Parathyroid adenoma (tissue), 2 donors: ENCODE results near the gene CRACDL.

Experiments
- H2AFZ ChIP-seq: fragments of 300-600 bp; sonication (generic); one replicate; pipeline ENCODE4 v1.7.0; 2017; ENCODE audit warnings: antibody characterized with exemption, mild to moderate bottlenecking
- H3K27ac ChIP-seq: fragments of 300-600 bp; sonication (generic); one replicate; pipeline ENCODE4 v1.7.0; 2017
- H3K27me3 ChIP-seq: fragments of 300-600 bp; sonication (generic); one replicate; pipeline ENCODE4 v1.7.0; 2017; ENCODE audit warnings: low read length; ENCODE audit not compliant: control insufficient read depth, insufficient read depth
- H3K36me3 ChIP-seq: fragments of 300-600 bp; sonication (generic); one replicate; pipeline ENCODE4 v1.7.0; 2017; ENCODE audit warnings: low read length; ENCODE audit not compliant: control insufficient read depth, insufficient read depth
- H3K4me1 ChIP-seq: fragments of 300-600 bp; sonication (generic); one replicate; pipeline ENCODE4 v1.7.0; 2017; ENCODE audit warnings: control low read depth
- H3K4me2 ChIP-seq: fragments of 300-600 bp; sonication (generic); one replicate; pipeline ENCODE4 v1.7.0; 2017; ENCODE audit warnings: low read length
- H3K4me3 ChIP-seq: fragments of 300-600 bp; sonication (generic); one replicate; pipeline ENCODE4 v1.7.0; 2017; ENCODE audit warnings: low read depth, low read length
- H3K79me2 ChIP-seq: fragments of 300-600 bp; sonication (generic); one replicate; pipeline ENCODE4 v1.7.0; 2017; ENCODE audit warnings: control low read depth
- H3K9ac ChIP-seq: fragments of 300-600 bp; sonication (generic); one replicate; pipeline ENCODE4 v1.7.0; 2017; ENCODE audit warnings: mild to moderate bottlenecking
- H3K9me3 ChIP-seq: fragments of 300-600 bp; sonication (generic); one replicate; pipeline ENCODE4 v1.7.0; 2017; ENCODE audit warnings: low read length; ENCODE audit not compliant: control insufficient read depth
- CTCF ChIP-seq: fragments of 300-600 bp; sonication (generic); IDR thresholded peaks from one replicate; pipeline ENCODE4 v1.7.0; 2017; ENCODE audit warnings: antibody characterized with exemption, mild to moderate bottlenecking
- donor health status: primary hyperparathyroidism.

The CRACDL gene

DNA sequence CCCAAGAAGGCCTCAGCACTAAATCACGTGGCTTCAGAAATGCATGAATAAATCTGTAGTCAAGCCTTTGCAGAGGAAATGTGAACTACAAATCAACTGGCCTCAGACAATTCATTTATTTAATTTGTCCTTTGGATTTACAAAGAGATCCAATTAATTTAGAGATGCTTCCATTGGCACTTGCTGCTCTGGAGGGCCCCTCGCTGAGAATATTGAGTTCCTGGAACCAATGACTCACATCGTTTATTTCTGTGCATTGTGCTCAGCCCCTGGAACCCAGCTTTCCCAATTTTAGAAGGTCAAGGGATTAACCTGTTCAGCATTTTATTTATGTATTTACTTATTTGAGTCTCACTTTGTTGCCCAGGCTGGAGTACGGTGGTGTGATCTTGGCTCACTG lies 157.9 kb downstream of the CRACDL start:
- TF ChIP-seq CTCF: no peak
- no peak overlapping the region for H3K4me3 ChIP-seq

DNA sequence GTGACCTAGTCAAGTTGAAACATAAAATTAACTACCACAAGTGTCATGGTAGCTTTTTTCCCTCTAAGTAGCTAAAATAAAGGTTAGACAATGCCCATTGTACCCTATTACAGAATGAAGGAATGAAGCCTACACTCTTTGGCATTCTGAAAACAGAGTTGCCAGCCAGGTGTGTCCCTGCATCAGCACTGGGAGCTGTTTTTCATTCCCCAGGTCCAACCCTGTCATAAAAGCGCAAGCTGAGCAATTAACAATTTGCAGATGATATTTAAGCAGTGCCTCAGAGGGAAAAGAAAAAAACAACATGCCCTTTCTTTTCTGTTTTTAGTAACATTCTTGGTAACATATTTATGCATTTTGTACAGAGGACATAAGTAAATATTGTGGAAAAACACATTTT lies 158.3 kb downstream of the CRACDL start:
- no peak overlapping the region for H3K4me2 ChIP-seq
- H3K36me3 ChIP-seq: no peaks in the 10 kb centered on the region
- no peak overlapping the region for H3K4me3 ChIP-seq
- H3K9ac ChIP-seq: no peak overlapping the region
- H2AFZ ChIP-seq: no peak overlapping the region
- H3K4me1 ChIP-seq: no peaks in the 10 kb centered on the region
- no peaks in the 10 kb centered on the region for H3K9me3 ChIP-seq
- no peaks in the 10 kb centered on the region for H3K79me2 ChIP-seq
- no peak for TF ChIP-seq CTCF
- H3K27me3 ChIP-seq: no peaks in the 10 kb centered on the region
- no peak overlapping the region for H3K27ac ChIP-seq

More for the DNA sequence above, 157.9 kb downstream of the CRACDL start:
- H3K9me3 ChIP-seq: no peaks in the 10 kb centered on the region
- H3K36me3 ChIP-seq: no peaks in the 10 kb centered on the region
- H3K79me2 ChIP-seq: no peaks in the 10 kb centered on the region
- H3K9ac ChIP-seq: no peak overlapping the region
- H3K4me1 ChIP-seq: no peaks in the 10 kb centered on the region
- H3K27ac ChIP-seq: no peak overlapping the region
- H2AFZ ChIP-seq: no peak overlapping the region
- H3K27me3 ChIP-seq: no peaks in the 10 kb centered on the region
- H3K4me2 ChIP-seq: no peak overlapping the region

GRCh38 chr2:98777076-98777475 lies 158.9 kb downstream of the CRACDL start:
- Histone ChIP-seq H3K27ac (no peak overlapping the region), H3K4me2 (no peak overlapping the region), H3K4me3 (no peak overlapping the region), H3K9me3 (no peaks in the 10 kb centered on the region), H3K79me2 (no peaks in the 10 kb centered on the region), H3K4me1 (no peaks in the 10 kb centered on the region), H2AFZ (no peak overlapping the region), H3K9ac (no peak overlapping the region), H3K27me3 (no peaks in the 10 kb centered on the region), H3K36me3 (no peaks in the 10 kb centered on the region)
- TF ChIP-seq CTCF: no peak

- TF ChIP-seq CTCF: no peak
- Histone ChIP-seq H3K27me3 (no peaks in the 10 kb centered on the region), H3K4me3 (no peak overlapping the region), H3K9me3 (no peaks in the 10 kb centered on the region), H2AFZ (no peak overlapping the region), H3K79me2 (no peaks in the 10 kb centered on the region), H3K9ac (no peak overlapping the region), H3K27ac (no peak overlapping the region), H3K4me1 (no peaks in the 10 kb centered on the region), H3K4me2 (no peak overlapping the region), H3K36me3 (no peaks in the 10 kb centered on the region)
Observed at GRCh38 chr2:98776136-98776535, 159.9 kb downstream of the CRACDL start.

DNA sequence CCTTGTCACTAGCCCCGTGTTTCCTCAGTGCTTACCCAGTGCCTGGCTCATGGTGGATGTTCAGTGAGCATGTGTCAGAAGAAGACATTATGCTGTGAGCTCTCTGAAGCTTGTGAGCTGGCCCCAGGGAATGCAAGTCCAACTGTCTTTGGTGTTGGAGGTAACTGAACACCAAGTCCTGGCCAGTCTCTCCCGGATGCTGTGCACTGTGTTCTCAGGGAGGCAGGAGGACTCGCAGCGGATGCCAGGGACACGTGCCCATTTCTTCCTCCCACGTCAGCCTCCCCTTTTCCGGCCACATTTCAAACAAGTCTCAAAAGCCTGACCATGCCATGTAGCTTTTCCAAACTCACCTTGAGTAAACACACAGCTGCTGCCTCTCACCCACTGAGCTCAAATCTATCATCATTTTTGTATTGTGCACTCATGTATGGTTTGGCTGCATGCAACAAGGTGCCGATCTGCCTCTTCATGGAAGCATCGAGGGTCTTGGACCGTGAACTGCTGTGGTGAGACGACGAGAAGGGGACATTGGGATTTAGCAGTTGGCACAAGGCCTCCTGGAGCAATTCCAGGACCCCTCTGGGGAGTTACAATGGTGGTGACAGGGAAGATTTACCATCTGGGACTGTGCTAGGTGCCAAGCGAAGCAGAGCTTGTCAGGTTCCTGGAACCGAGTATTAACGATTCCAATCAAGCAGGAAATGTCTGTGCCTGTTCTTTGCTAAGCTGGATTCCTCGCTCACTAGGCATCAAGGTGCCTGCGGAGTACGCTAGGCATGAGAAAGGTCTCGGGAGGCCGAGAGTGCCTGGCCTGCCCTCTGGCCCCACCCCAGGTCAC lies 160.7 kb downstream of the CRACDL start:
- no peak overlapping the region for H3K27ac ChIP-seq
- no peaks in the 10 kb centered on the region for H3K9me3 ChIP-seq
- H3K27me3 ChIP-seq: no peaks in the 10 kb centered on the region
- H3K36me3 ChIP-seq: no peaks in the 10 kb centered on the region
- H3K4me2 ChIP-seq: no peak overlapping the region
- no peak for TF ChIP-seq CTCF
- H3K4me1 ChIP-seq: no peaks in the 10 kb centered on the region
- H2AFZ ChIP-seq: no peak overlapping the region
- H3K79me2 ChIP-seq: no peaks in the 10 kb centered on the region
- no peak overlapping the region for H3K4me3 ChIP-seq
- H3K9ac ChIP-seq: no peak overlapping the region
